ENCODE measurements around the gene RAPGEF4. TPM values are rescaled to one million over a fixed set of nuclear protein-coding genes. Genes with fewer than 3 reads are reported as not detected.
"Not testable (repeated sequence)": the region's sequence is repeated elsewhere in the genome, so short reads cannot be mapped to it uniquely, and the experiment has no call there.

Gene RAPGEF4
- total and polyA plus RNA-seq, 2 of the 4 experiments (the other 2 are of a cell fraction), result 1.7 to 3.2 TPM

DNA sequence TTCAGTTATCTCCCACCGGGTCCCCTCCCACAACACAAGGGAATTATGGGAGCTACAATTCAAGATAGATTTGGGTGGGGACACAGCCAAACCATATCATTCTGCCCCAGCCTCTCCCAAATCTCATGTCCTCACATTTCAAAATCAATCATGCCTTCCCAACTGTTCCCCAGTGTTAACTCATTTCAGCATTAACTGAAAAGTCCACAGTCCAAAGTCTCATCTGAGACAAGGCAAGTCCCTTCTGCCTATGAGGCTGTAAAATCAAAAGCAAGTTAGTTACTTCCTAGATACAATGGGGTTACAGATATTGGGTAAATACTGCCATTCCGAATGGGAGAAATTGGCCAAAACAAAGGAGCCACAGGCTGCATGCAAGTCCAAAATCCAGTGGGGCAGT, 12.9 kb downstream of the RAPGEF4 start:
- H4K5ac ChIP-seq (ENCODE audit: low read depth, low read length); H4K20me1 ChIP-seq (ENCODE audit: insufficient read depth, low read length); H3K14ac ChIP-seq (replicated peaks; ENCODE audit: low read depth, low read length); H4K91ac ChIP-seq (ENCODE audit: insufficient read depth, low read depth, low read length); DNase-seq; BruUV-seq (replicated peaks); H3K9me3 ChIP-seq (ENCODE audit: control insufficient read depth, insufficient read depth, low read length); H2BK20ac ChIP-seq (ENCODE audit: low read depth, low read length); H2AK9ac ChIP-seq (replicated peaks; ENCODE audit: low read depth, low read length, poor library complexity); H3K9me1 ChIP-seq (ENCODE audit: insufficient read depth, low read length); H3K36me3 ChIP-seq (ENCODE audit: control insufficient read depth, insufficient read depth, low read length); H3K27ac ChIP-seq (ENCODE audit: insufficient read depth, low read length); H2AK5ac ChIP-seq (ENCODE audit: low read depth, low read length); H3K4me1 ChIP-seq (ENCODE audit: control insufficient read depth, insufficient read depth, low read length); H3K4me2 ChIP-seq (ENCODE audit: low read depth, low read length); H3K56ac ChIP-seq (ENCODE audit: extremely low read depth, insufficient read depth, low read length); H2BK15ac ChIP-seq (ENCODE audit: low read depth, low read length); ATAC-seq (ENCODE audit: low read depth); H3K79me1 ChIP-seq (ENCODE audit: low read depth in 1 of 2, low read length in 2 of 2); H3K4ac ChIP-seq (ENCODE audit: low read depth, low read length); H2BK120ac ChIP-seq (ENCODE audit: low read depth, low read length); H2AFZ ChIP-seq (replicated peaks; ENCODE audit: low read length, poor library complexity); H3K27me3 ChIP-seq (ENCODE audit: control insufficient read depth, insufficient read depth, low read length); intact Hi-C loops (cut with micrococcal nuclease); H3K9ac ChIP-seq (ENCODE audit: low read depth, low read length); H4K8ac ChIP-seq (ENCODE audit: low read depth in 2 of 2, low read length in 2 of 2); in situ Hi-C loops (cut with MboI; ENCODE audit: low sequenced_read_pairs); H3K18ac ChIP-seq (ENCODE audit: low read depth, low read length); H2BK5ac ChIP-seq (ENCODE audit: low read depth, low read length, poor library complexity, severe bottlenecking); H3K23ac ChIP-seq (ENCODE audit: low read depth, low read length); H3K4me3 ChIP-seq (ENCODE audit: insufficient read depth, low read depth, low read length); CTCF ChIA-PET; POLR2A ChIA-PET (ENCODE audit: unreplicated experiment); dilution Hi-C loops (cut with HindIII; ENCODE audit: low sequenced_read_pairs, unreplicated experiment): not testable (repeated sequence)
- WGBS, 2 experiments (ENCODE audit: extremely low coverage in 2 of 2, insufficient read length in 1 of 2), result no CpG with 5 or more reads among the region's 2 CpGs

All from IMR-90 (cell line).